ENCODE measurements around the gene MYBPC1.
"Not testable (repeated sequence)": the region's sequence is repeated elsewhere in the genome, so short reads cannot be mapped to it uniquely, and the experiment has no call there.

The MYBPC1 gene

DNA sequence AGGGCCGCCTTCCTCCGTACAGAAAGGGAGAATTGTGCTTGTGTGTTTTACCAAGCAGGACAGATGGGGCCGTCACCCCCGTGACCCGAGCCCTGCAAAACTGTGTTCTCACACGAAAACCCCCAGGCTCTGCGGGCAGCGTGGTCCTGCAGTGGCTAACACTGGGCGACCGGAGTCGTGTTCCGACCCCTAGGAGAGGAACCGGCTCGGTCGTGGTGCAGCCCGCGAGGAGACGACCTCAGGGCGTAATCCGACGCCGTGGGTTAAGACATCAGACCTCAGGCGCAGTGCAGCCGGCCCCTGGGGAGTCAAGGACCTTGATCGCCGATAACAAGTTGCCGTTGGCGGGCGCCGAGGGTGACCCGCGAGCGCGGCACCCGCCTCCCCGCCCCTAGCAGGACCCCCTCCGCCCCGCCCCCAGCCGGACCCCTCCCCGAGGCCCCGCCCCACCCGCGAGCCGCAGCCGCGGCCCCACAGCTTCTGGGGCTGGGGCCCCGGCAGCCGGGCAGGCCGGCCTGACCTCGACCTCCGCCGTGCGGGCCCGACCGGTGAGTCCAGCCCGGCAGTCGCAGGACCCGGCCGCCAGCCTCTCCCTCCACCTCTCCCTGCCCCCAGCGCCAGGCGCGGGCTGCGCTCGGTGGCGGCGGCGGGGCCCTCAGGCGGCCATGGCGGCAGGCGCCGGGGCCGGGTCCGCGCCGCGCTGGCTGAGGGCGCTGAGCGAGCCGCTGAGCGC is 102.6 kb downstream of the MYBPC1 start, which contains the start of gene CHPT1:
Gene CHPT1 (plus strand): TSS at position 444 of the 733 bp plus-strand sequence. CDS start 222 bp downstream, at position 666.
- peak; percentile 53 to 61 for DNase-seq

- DNase-seq: peak in 1 of 2 experiments; percentile 20
Observed at GRCh38 chr12:101697930-101698799, 103.4 kb downstream of the MYBPC1 start.

DNA sequence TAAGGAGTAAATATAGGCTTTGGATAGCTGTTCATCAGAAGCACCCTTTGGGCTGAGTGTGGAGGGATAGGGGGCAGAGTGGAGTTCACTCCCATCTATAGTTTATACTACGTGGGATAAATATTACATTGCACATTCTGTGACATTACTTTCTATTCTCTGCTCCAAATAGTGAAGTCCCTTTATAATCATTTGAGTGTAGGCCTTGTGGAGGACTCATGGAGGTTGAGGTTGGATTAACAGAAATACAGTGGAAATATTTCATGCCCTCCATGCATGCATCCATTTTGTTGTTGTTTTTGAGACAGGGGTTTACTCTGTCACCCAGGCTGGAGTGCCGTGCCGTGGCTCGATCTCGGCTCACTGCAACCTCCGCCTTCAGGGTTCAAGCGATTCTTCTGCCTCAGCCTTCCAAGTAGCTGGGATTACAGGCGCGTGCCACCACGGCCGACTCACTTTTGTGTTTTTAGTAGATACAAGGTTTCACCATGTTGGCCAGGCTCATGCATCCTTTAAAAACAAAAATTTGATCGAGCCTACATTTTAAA is 104.1 kb downstream of the MYBPC1 start:
- DNase-seq: no peak

DNA sequence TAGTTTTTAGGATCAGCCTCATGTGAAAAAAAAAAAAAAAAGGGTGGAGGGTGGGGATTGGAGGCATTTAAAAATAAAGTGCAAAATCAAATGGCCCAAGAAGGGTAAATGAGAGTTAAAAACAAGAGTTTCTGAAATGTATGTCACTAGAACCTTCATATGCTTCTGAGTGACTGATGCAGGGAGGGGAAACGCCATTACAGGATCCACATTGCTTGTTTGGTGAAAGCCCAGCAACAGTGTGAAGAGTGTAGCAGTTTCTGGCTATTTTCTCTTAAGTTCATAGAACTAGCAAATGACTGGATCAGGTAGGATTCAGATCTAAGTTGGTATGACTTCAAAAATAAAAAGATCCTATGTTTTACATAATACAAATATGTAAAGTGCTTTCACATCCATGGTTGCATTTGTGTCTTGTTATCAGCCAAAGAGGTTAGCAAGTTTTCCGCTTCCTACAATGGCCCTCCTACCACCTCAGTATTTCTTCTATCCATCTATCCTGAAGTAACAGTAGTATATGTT is 105.6 kb downstream of the MYBPC1 start:
- DNase-seq: no peak

- no peak for DNase-seq
Observed at GRCh38 chr12:101703487-101703886, 108.7 kb downstream of the MYBPC1 start.

GRCh38 chr12:101706403-101706802 is 111.6 kb downstream of the MYBPC1 start:
- no peak for DNase-seq

DNA sequence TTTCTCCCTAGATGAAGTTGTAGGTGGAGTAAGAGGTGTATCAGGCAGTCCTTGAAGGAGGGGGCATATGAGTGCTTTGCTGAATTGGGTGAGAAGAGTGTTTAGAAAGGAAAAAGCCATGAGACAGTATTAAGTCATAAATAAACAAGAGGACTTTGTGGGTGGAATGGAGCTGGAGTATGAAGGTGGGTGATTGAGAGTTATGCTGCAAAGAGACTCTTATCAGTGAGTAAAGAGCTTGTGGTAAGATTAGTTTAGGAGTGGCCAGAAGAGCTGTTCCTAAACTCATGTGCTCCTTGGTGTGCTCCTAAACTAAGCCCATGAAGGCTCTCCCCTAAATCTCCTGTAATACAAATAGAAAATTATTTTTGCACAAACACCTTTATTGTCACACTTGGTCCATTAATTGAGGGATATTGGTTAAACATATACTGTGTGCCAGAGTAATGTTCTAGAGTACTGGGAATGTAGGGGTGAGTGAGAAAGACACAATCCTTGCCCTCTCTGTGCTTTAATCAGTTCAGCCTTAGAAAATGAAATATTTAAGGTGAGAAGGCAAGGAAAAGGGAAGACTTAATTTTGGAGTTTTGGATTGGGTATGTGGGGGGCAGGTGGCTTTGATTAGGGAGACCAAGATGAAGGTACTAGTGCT is 112.5 kb downstream of the MYBPC1 start:
- no peak for DNase-seq

GRCh38 chr12:101710288-101710687 is 115.5 kb downstream of the MYBPC1 start:
- no peak for DNase-seq

DNA sequence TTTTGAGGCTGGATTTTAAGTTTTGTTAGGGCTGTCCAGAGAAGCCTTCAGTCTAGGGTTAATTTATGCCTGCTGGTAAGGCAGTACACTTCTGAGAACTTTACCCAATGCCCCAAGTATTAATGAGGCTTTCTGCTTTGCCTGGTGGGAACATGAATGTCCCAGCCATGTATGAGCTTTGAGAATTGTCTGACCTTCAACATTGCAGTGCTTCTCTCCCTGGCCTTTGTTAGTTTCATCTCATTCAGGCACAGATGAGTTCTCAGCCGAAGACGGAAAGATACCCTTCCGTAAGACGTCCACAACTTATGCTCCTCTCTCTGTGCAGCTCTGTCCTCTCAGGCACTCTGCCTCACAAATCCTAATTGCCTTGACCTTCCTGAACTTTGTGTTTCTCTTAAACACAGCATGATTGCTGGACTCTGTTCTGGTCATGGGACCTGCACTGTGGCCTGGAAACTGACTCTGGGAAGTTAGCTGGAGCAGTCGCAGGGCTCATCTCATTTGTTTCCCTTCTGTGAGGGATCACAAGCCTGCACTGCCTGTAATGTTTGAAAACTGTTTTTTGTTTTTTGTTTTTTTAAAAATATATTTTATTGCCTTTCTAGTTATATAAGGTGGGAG is 118.4 kb downstream of the MYBPC1 start:
- no peak for DNase-seq

DNA sequence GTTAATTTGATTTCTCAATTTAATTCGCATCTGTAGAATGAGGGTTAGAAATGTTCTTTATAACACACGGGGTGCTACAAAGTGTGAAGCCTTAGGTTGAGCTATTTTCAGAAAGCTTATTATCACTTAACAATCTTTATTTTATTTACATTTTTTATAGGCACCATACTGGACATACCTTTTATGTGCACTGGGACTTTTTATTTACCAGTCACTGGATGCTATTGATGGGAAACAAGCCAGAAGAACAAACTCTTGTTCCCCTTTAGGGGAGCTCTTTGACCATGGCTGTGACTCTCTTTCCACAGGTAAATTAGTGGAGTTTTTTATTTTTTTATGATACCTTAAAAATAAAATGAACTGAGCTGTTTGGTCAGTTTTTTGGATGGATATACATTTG is 119.2 kb downstream of the MYBPC1 start:
- no peak for DNase-seq

- no peak for DNase-seq
Observed at GRCh38 chr12:101714877-101715444, 120.2 kb downstream of the MYBPC1 start.

DNA sequence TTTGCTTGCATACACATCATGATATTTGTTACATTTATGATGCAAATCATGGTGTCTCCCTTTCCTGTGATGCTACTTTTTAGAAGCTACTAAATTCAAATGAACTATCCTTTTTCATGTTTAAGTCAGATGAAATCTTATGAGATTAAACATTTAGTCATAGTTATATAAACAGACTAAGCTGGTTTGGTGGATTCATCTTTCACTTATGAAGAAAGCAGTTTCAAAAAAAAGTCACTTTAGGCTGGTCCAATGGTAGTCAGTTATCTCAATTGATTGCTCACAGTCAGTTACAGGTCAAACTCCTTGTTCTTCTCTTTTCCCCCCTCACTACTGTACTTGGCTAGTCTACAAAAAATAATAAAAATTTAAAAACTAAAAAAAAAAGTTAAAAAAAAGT is 124.8 kb downstream of the MYBPC1 start:
- no peak for DNase-seq

DNA sequence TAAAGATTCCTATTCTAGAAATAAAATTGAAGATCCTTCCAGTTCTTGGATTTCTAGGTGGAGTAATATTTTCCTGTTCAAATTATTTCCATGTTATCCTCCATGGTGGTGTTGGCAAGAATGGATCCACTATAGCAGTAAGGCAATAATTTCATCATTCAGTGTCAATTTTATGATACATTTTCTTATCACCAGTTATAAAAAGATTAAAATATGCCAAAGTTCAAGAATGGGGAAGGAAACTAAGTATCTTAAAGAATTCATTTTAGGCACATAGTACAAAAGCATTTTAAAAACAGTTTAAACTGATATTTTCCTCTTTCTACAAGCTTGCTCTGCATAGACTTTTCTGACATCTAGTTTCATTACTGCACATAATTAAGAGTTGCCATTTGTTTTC is 125.3 kb downstream of the MYBPC1 start:
- no peak for DNase-seq

DNA sequence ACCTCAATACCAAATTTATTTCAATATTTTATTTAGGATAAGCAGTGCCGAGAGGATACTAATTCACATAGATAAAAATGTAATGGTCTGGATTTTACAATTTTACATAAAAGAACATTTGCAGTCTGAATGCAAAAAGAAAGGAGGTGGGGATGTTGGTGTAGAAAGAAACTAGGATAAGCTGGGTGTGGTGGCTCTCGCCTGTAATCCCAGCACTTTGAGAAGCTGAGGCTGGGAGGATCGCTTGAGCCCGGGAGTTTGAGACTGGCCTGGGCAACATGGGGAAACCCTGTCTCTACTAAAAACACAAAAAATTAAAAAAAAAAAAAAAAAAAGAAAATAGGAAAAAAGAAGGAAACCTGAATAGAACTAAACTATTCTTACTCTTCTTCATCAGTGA is 127.6 kb downstream of the MYBPC1 start:
- no peak for DNase-seq

GRCh38 chr12:101727098-101727497 is 132.3 kb downstream of the MYBPC1 start:
- DNase-seq: no peak

DNA sequence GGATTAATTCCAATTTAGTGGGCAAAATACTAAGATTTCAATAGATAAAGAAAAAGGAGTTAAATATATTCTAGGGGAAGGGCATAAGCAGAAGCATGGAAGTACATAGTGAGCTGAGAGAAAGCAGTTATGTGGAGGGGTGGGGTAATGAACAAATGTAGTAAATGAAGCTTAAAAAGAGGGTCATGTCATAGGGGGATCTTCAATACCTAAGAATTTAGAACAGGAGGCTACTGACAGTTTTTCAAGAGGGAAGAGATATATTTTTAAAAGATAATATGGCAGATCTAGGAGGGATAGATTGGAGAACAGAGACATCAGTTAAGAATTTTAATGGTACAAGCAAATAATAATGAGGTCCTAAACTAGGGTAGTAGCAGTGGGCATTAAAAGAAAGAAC is 135.1 kb downstream of the MYBPC1 start:
- no peak for DNase-seq

DNA sequence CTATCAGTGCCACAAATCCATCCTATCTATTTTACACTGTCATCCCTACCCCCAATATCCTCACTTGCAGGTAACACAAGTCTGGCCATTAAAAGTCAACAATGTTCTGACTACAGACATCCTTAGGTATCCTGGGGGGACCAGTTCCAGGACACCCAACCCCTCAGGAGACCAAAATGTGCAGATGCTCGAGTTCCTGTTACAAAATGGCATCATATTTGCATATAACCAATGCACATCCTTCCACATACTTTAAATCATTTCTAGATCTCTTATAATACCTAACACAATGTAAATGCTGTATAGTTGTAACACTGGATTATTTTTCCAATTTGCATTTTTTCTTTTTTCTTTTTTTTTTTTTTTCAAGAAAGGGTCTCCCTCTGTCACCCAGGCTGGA is 137.5 kb downstream of the MYBPC1 start:
- DNase-seq: no peak

GRCh38 chr12:101733166-101733565 is 138.4 kb downstream of the MYBPC1 start:
- no peak for DNase-seq

- DNase-seq: not testable (repeated sequence)
Observed at GRCh38 chr12:101734482-101734881, 139.7 kb downstream of the MYBPC1 start.

Measured in NCI-H2081 (cell line).